Liver (tissue), 9 donors: ENCODE data around the gene TTC3. TPM values are rescaled to one million over a fixed set of nuclear protein-coding genes. Genes with fewer than 3 reads are reported as not detected.

Source experiments
- DNase-seq: peaks from one replicate; pipeline ENCODE4 v3.0.0-alpha.2; 2017; ENCODE audit warnings: low spot score
- H3K27ac ChIP-seq, 2 donors: one replicate each; pipeline ENCODE4 v1.7.0; 2013; ENCODE audit warnings: inconsistent platforms in 2 of 2, low read length in 2 of 2, control low read depth in 1 of 2, low read depth in 1 of 2, mild to moderate bottlenecking in 1 of 2
- H3K27me3 ChIP-seq, 4 donors: one replicate each; pipeline versions ENCODE4 v1.6.1 to v1.7.0; 2013; ENCODE audit warnings: low read length in 3 of 4, inconsistent platforms in 1 of 4, mild to moderate bottlenecking in 1 of 4, moderate library complexity in 1 of 4; ENCODE audit not compliant: control insufficient read depth in 4 of 4, insufficient read depth in 4 of 4
- H3K36me3 ChIP-seq, 4 donors: one replicate each; pipeline versions ENCODE4 v1.6.1 to v1.7.0; 2013; ENCODE audit warnings: low read length in 3 of 4, mild to moderate bottlenecking in 3 of 4, low read depth in 1 of 4, moderate library complexity in 1 of 4; ENCODE audit not compliant: control insufficient read depth in 4 of 4, insufficient read depth in 3 of 4
- H3K4me1 ChIP-seq, 4 donors: one replicate each; pipeline versions ENCODE4 v1.6.1 to v1.7.0; 2013; ENCODE audit warnings: low read length in 3 of 4, mild to moderate bottlenecking in 3 of 4, moderate library complexity in 1 of 4; ENCODE audit not compliant: control insufficient read depth in 4 of 4, insufficient read depth in 4 of 4
- H3K4me3 ChIP-seq, 3 donors: one replicate each; pipeline versions ENCODE4 v1.6.1 to v1.7.0; 2013; ENCODE audit warnings: low read length in 3 of 3, control low read depth in 1 of 3, low read depth in 1 of 3, mild to moderate bottlenecking in 1 of 3
- H3K9ac ChIP-seq, 2 donors: one replicate each; pipeline ENCODE4 v1.7.0; 2013; ENCODE audit warnings: low read length in 2 of 2, mild to moderate bottlenecking in 2 of 2, moderate library complexity in 2 of 2, control low read depth in 1 of 2, low read depth in 1 of 2
- H3K9me3 ChIP-seq, 4 donors: one replicate each; pipeline versions ENCODE4 v1.6.1 to v1.7.0; 2013; ENCODE audit warnings: low read length in 3 of 4; ENCODE audit not compliant: control insufficient read depth in 4 of 4
- EGR1 ChIP-seq, 2 donors: IDR thresholded peaks; 2 replicates each; pipeline ENCODE4 v1.6.1; 2016 to 2018; ENCODE audit warnings: antibody characterized with exemption in 2 of 2, low read depth in 2 of 2
- FOXA1 ChIP-seq: IDR thresholded peaks from 2 replicates; pipeline ENCODE4 v1.6.1; 2016; ENCODE audit warnings: antibody characterized with exemption
- FOXA2 ChIP-seq: IDR thresholded peaks from 2 replicates; pipeline ENCODE4 v1.6.1; 2016; ENCODE audit warnings: antibody characterized with exemption
- GABPA ChIP-seq, 2 donors: IDR thresholded peaks in 1 of 2; conservative IDR thresholded peaks in 1 of 2; 2 replicates each; pipeline ENCODE4 v1.6.1; 2016; ENCODE audit warnings: antibody characterized with exemption in 2 of 2, mild to moderate bottlenecking in 1 of 2, moderate library complexity in 1 of 2
- HNF4A ChIP-seq, 2 donors: conservative IDR thresholded peaks; 2 replicates each; pipeline ENCODE4 v1.6.1; 2016; ENCODE audit warnings: antibody characterized with exemption in 2 of 2, mild to moderate bottlenecking in 2 of 2
- HNF4G ChIP-seq: IDR thresholded peaks from 2 replicates; pipeline ENCODE4 v1.6.1; 2016; ENCODE audit warnings: antibody characterized with exemption
- JUND ChIP-seq, 2 donors: IDR thresholded peaks; 2 replicates each; pipeline ENCODE4 v1.6.1; 2016; ENCODE audit warnings: antibody characterized with exemption in 2 of 2
- NR2F2 ChIP-seq: IDR thresholded peaks from 2 replicates; pipeline ENCODE4 v1.6.1; 2016; ENCODE audit warnings: antibody characterized with exemption
- RAD21 ChIP-seq, 2 donors: IDR thresholded peaks; 2 replicates each; pipeline ENCODE4 v1.6.1; 2016; ENCODE audit warnings: antibody characterized with exemption in 2 of 2, mild to moderate bottlenecking in 2 of 2
- RXRA ChIP-seq, 2 donors: IDR thresholded peaks; 2 replicates each; pipeline ENCODE4 v1.6.1; 2017 to 2018; ENCODE audit warnings: antibody characterized with exemption in 2 of 2, mild to moderate bottlenecking in 1 of 2
- SP1 ChIP-seq: IDR thresholded peaks from 2 replicates; pipeline ENCODE4 v1.6.1; 2018; ENCODE audit warnings: antibody characterized with exemption, mild to moderate bottlenecking
- TAF1 ChIP-seq: conservative IDR thresholded peaks from 2 replicates; pipeline ENCODE4 v1.6.1; 2016; ENCODE audit warnings: antibody characterized with exemption, mild to moderate bottlenecking
- YY1 ChIP-seq: IDR thresholded peaks from 2 replicates; pipeline ENCODE4 v1.6.1; 2016; ENCODE audit warnings: antibody characterized with exemption, mild to moderate bottlenecking
- WGBS: extraction: QIAGEN DNeasy Blood & Tissue Kit; methylation state at CpG from one replicate; pipeline ENCODE4 v1.1.7; 2013; 5-methylcytosine and 5-hydroxymethylcytosine counted together
- polyA plus RNA-seq, 2 donors: library from polyadenylated mRNA; stranded (reverse) in 1 of 2; unstranded in 1 of 2; fragments of 200-250 nt in 1 of 2; fragments of >200 nt in 1 of 2; fragmentation: Nextera tagmentation in 1 of 2; extraction: Ambion mirVana in 1 of 2; gene quantifications; one replicate each; pipeline versions ENCODE4 v1.2.1 to v1.2.3, GENCODE V29; 2013 to 2015
- total RNA-seq, 2 donors: library from RNA; depleted of rRNA; stranded (reverse); fragments of >200 nt; gene quantifications; one replicate each; pipeline ENCODE4 v1.2.3, GENCODE V29; 2014
- TF ChIP-seq, protein P1 (sequence below): IDR thresholded peaks from 2 replicates; pipeline ENCODE4 v1.6.1; 2016; ENCODE audit warnings: antibody characterized with exemption
- TF ChIP-seq, protein P2 (sequence below): IDR thresholded peaks from 2 replicates; pipeline ENCODE4 v1.6.1; 2016; ENCODE audit warnings: antibody characterized with exemption, mild to moderate bottlenecking
- TF ChIP-seq, protein P3 (sequence below): fragments of 150-350 bp; IDR thresholded peaks from 2 replicates; pipeline ENCODE4 v1.5.1; 2017; ENCODE audit warnings: improper control_type of control experiment, low read depth, low read length; ENCODE audit not compliant: missing input control
- donor health status: healthy.
- donor health status: healthy.
- donor health status: healthy.
- donor health status: healthy.
- donor health status: healthy.

Gene TTC3
- total and polyA plus RNA-seq, 4 donors: 27.2 to 96.1 (median 57.2) TPM

DNA sequence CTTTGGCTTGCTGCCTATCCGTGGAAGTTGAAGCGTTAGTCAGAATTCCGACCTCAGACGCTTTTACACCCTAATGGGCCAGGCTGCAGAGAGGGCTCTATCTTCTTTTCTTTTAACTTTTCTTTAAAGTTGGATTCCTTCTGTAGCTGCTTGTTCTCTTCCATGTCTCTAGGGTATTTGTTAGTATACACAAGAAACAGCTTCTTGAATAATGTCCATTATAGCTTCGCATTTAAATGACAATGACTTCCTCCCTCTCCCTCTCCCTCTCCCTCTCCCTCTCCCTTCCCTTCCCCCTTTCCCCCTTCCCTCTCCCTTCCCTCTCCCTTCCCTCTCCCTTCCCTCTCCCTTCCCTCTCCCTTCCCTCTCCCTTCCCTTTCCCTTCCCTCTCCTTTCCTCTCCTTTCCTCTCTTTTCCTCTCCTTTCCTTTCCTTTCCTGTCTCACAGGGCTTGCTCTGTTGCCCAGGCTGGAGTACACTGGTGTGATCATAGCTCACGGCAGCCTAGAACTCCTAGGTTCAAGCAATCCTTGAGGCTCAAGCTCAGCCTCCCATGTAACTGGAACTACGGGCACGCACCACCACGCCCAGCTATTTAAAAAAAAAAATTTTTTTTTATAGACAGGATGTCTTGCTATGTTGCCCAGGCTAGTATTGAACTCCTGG, 33.5 kb upstream of the TTC3 start:
- Histone ChIP-seq H3K27ac (no peak overlapping the region), H3K27me3 (no peaks in the 10 kb centered on the region), H3K9ac (no peak overlapping the region), H3K4me3 (no peak overlapping the region), H3K36me3 (no peaks in the 10 kb centered on the region), H3K4me1 (no peaks in the 10 kb centered on the region), H3K9me3 (no peaks in the 10 kb centered on the region)
- no peak for DNase-seq
- WGBS: 79% methylated on average over 9 of the region's 9 CpGs
- TF ChIP-seq YY1: no peak
- no peak for TF ChIP-seq SP1
- TF ChIP-seq NR2F2: no peak
- no peak for TF ChIP-seq JUND (IDR thresholded peaks at IDR 0.05)
- TF ChIP-seq TAF1: no peak
- TF ChIP-seq HNF4A (conservative IDR thresholded peaks at IDR 0.05): no peak
- TF ChIP-seq RAD21 (IDR thresholded peaks at IDR 0.05): no peak
- no peak for TF ChIP-seq FOXA2
- no peak for TF ChIP-seq GABPA (IDR thresholded peaks at IDR 0.05 in 1 of 2, conservative IDR thresholded peaks at IDR 0.05 in 1 of 2)
- no peak for TF ChIP-seq RXRA (IDR thresholded peaks at IDR 0.05)
- TF ChIP-seq, protein P1, sequence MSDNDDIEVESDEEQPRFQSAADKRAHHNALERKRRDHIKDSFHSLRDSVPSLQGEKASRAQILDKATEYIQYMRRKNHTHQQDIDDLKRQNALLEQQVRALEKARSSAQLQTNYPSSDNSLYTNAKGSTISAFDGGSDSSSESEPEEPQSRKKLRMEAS: no peak
- TF ChIP-seq FOXA1: no peak
- TF ChIP-seq, protein P2, sequence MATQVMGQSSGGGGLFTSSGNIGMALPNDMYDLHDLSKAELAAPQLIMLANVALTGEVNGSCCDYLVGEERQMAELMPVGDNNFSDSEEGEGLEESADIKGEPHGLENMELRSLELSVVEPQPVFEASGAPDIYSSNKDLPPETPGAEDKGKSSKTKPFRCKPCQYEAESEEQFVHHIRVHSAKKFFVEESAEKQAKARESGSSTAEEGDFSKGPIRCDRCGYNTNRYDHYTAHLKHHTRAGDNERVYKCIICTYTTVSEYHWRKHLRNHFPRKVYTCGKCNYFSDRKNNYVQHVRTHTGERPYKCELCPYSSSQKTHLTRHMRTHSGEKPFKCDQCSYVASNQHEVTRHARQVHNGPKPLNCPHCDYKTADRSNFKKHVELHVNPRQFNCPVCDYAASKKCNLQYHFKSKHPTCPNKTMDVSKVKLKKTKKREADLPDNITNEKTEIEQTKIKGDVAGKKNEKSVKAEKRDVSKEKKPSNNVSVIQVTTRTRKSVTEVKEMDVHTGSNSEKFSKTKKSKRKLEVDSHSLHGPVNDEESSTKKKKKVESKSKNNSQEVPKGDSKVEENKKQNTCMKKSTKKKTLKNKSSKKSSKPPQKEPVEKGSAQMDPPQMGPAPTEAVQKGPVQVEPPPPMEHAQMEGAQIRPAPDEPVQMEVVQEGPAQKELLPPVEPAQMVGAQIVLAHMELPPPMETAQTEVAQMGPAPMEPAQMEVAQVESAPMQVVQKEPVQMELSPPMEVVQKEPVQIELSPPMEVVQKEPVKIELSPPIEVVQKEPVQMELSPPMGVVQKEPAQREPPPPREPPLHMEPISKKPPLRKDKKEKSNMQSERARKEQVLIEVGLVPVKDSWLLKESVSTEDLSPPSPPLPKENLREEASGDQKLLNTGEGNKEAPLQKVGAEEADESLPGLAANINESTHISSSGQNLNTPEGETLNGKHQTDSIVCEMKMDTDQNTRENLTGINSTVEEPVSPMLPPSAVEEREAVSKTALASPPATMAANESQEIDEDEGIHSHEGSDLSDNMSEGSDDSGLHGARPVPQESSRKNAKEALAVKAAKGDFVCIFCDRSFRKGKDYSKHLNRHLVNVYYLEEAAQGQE: no peak
- no peak for TF ChIP-seq EGR1 (IDR thresholded peaks at IDR 0.05; ENCODE audit: low read depth in 2 of 2)
- TF ChIP-seq HNF4G: no peak

DNA sequence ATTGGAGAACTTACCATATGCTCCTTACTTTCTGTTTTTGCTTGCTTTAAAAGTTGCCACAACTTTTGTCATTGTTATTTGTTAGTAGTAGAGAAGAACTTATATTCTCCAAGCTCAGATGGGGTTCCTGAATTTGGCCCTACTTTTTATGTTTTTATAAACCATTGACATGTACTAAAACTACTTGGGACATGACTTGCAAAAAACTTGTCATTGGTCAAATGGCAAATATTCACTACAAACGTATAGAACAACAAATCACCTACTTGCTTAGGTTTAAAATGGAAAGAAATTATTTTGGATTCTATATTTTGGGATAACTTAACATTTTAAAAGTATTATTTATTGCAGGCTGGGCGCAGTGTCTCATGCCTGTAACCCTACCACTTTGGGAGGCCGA, 32.8 kb upstream of the TTC3 start:
- Histone ChIP-seq H3K9ac (no peak overlapping the region), H3K9me3 (no peaks in the 10 kb centered on the region), H3K4me1 (no peaks in the 10 kb centered on the region), H3K4me3 (no peak overlapping the region), H3K36me3 (no peaks in the 10 kb centered on the region), H3K27me3 (no peaks in the 10 kb centered on the region), H3K27ac (no peak overlapping the region)
- 92% methylated on average over 3 of the region's 3 CpGs for WGBS
- no peak for DNase-seq
- TF ChIP-seq, protein P3, sequence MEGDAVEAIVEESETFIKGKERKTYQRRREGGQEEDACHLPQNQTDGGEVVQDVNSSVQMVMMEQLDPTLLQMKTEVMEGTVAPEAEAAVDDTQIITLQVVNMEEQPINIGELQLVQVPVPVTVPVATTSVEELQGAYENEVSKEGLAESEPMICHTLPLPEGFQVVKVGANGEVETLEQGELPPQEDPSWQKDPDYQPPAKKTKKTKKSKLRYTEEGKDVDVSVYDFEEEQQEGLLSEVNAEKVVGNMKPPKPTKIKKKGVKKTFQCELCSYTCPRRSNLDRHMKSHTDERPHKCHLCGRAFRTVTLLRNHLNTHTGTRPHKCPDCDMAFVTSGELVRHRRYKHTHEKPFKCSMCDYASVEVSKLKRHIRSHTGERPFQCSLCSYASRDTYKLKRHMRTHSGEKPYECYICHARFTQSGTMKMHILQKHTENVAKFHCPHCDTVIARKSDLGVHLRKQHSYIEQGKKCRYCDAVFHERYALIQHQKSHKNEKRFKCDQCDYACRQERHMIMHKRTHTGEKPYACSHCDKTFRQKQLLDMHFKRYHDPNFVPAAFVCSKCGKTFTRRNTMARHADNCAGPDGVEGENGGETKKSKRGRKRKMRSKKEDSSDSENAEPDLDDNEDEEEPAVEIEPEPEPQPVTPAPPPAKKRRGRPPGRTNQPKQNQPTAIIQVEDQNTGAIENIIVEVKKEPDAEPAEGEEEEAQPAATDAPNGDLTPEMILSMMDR: no peak
- TF ChIP-seq FOXA2 (no peak), EGR1 (IDR thresholded peaks at IDR 0.05; ENCODE audit: low read depth in 2 of 2) (no peak), YY1 (no peak), GABPA (IDR thresholded peaks at IDR 0.05 in 1 of 2, conservative IDR thresholded peaks at IDR 0.05 in 1 of 2) (no peak), TAF1 (no peak), RXRA (IDR thresholded peaks at IDR 0.05) (no peak), FOXA1 (no peak)
